Measurements from ENCODE around the gene ZNF530. TPM values are rescaled to one million over a fixed set of nuclear protein-coding genes. Genes with fewer than 3 reads are reported as not detected.

Gene ZNF530
- total RNA-seq, 4 donors from 2014 or later = 1.9 to 4.8 (median 2.6) TPM

DNA sequence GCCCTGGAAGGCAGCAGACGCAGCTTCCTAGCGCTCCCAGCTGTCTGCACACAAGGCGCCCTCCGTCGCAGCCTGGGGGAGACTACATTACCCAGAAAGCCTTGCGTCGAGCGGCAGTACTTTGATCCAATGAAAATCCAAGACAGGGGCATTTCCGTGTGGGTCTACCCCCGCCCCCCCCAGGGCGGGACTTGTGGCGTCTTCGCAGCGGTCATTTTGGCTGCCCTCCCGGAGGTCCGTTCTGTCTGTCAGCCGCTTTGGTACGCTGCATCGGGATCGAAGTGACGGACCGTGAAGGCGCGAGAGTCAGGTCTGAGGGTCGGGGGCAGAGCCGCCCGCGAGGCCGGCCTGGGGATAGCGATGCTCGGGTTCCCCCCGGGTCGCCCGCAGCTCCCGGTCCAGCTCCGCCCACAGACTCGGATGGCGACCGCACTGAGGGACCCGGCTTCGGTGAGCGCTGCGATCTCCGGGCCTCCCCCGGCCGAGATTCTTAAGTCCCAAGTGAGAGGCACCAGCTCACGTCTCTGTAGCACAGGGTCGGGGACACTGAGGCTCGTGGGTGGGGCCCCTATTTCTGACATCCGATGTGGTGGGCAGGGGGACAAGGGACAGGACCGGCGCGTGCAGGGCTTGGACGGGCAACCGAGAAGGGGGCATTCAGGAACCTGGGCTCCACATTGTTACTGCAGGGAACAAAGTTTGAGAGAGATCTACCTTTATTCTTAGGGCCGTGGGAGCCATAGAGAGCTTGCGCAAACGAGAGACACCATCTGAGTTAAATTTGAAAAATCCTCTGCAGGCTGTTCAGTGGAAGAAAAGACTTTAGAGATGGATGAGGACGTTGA lies 33.5 kb downstream of the ZNF530 start, which contains the start of gene ZNF211:
Gene ZNF211, plus strand, starts transcription at position 182 of the 845 bp plus-strand sequence. Its CDS starts 179 bp downstream, at position 361.
- intact Hi-C loops (cut with DNase I) = no loop called here
- H3K4me1 ChIP-seq = peaks cover 10% of the 10 kb centered on the region in 2 donors
- H3K9me3 ChIP-seq = no peaks in the 10 kb centered on the region
- H3K36me3 ChIP-seq = peaks cover 12 to 16% of the 10 kb centered on the region in 2 donors
- peak within 1 kb of the TSS; percentile 54 to 84 (median 72) for H3K27ac ChIP-seq
- H3K27me3 ChIP-seq = no peaks in the 10 kb centered on the region
- DNase-seq = peak; percentile 94
- 2 to 6% methylated on average over 12 to 14 of the region's 59 CpGs for WGBS, 2 donors
- H3K4me3 ChIP-seq (replicated peaks in 1 of 3) = peak within 1 kb of the TSS; percentile 75 to 96 (median 86)
- TF ChIP-seq CTCF (IDR thresholded peaks at IDR 0.05) (no peak), POLR2A (IDR thresholded peaks at IDR 0.05) (peak in 1 of 2 donors; percentile 54)

DNA sequence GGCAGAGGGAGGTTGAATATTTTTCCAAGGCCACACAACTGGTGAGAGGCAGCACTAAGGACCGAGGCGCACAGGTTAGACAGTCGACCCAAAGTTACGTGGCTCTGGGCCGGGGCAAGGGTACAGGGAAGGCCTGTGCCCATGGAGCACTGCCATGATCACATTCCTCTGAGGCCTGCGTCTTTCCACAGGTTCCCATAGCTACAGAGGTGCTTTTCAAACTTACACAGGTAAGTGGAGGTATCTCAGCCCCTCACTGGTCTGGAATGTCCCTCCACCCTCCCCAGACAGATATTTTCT lies 34.1 kb downstream of the ZNF530 start:
- Histone ChIP-seq H3K4me1 (peaks cover 10% of the 10 kb centered on the region in 2 donors), H3K9me3 (no peaks in the 10 kb centered on the region), H3K27me3 (no peaks in the 10 kb centered on the region), H3K27ac (peak overlapping the region in 2 of 3 donors; percentile 72 to 84), H3K36me3 (peaks cover 16 to 18% of the 10 kb centered on the region in 2 donors), H3K4me3 (replicated peaks in 1 of 3) (peak overlapping the region; percentile 75 to 96 (median 86))
- WGBS, 2 donors = 24 to 35% methylated on average over 4 to 6 of the region's 6 CpGs
- TF ChIP-seq POLR2A (IDR thresholded peaks at IDR 0.05) (no peak), CTCF (IDR thresholded peaks at IDR 0.05) (no peak)
- intact Hi-C loops (cut with DNase I) = no loop called here
- DNase-seq = peak; percentile 19 to 35

DNA sequence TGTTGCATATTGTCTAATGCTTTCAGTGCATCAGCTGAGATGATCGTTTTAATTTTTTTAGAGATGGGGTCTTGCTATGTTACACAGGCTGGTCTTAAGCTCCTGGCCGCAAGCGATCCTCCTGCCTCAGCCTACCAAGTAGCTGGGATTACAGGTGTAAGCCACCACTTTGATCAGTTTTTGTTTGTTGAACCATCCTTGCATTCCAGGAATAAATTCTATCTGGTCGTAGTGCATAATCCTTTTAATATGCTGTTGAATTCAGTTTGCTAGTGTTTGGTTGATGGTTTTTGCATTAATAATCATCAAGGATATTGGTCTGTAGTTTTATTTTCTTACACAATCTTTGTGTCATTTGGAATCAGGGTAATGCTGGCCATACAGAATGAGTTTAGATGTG lies 37.7 kb downstream of the ZNF530 start:
- no peak overlapping the region for H3K4me3 ChIP-seq (replicated peaks in 1 of 3)
- WGBS, 2 donors = 96 to 99% methylated on average over 4 of the region's 4 CpGs
- intact Hi-C loops (cut with DNase I) = no loop called here
- H3K36me3 ChIP-seq = peaks cover 44 to 51% of the 10 kb centered on the region in 2 donors
- TF ChIP-seq CTCF (IDR thresholded peaks at IDR 0.05) (no peak), POLR2A (IDR thresholded peaks at IDR 0.05) (no peak)
- DNase-seq = no peak
- H3K9me3 ChIP-seq = no peaks in the 10 kb centered on the region
- no peak overlapping the region for H3K27ac ChIP-seq
- H3K4me1 ChIP-seq = peaks cover 10 to 15% of the 10 kb centered on the region in 2 donors
- H3K27me3 ChIP-seq = no peaks in the 10 kb centered on the region

- 94 to 98% methylated on average over 4 of the region's 4 CpGs for WGBS, 2 donors
- Histone ChIP-seq H3K4me1 (peaks cover 7 to 11% of the 10 kb centered on the region in 2 donors), H3K27ac (peak overlapping the region in 1 of 3 donors; percentile 2), H3K9me3 (no peaks in the 10 kb centered on the region), H3K27me3 (no peaks in the 10 kb centered on the region), H3K36me3 (peaks cover 28 to 51% of the 10 kb centered on the region in 2 donors), H3K4me3 (replicated peaks in 1 of 3) (no peak overlapping the region)
- TF ChIP-seq CTCF (IDR thresholded peaks at IDR 0.05) (no peak), POLR2A (IDR thresholded peaks at IDR 0.05) (no peak)
- intact Hi-C loops (cut with DNase I) = no loop called here
- DNase-seq = no peak
These were observed 42.1 kb downstream of the ZNF530 start for GRCh38 chr19:57641715-57642234.
